ENCODE results near the gene DOCK4. TPM values are rescaled to one million over a fixed set of nuclear protein-coding genes. Genes with fewer than 3 reads are reported as not detected.

The DOCK4 gene
- total and polyA plus RNA-seq, 10 of the 15 experiments (the other 5 are each of a cell fraction or from before 2014, with no cell fraction given) = 0.03 to 0.73 (median 0.38) TPM

DNA sequence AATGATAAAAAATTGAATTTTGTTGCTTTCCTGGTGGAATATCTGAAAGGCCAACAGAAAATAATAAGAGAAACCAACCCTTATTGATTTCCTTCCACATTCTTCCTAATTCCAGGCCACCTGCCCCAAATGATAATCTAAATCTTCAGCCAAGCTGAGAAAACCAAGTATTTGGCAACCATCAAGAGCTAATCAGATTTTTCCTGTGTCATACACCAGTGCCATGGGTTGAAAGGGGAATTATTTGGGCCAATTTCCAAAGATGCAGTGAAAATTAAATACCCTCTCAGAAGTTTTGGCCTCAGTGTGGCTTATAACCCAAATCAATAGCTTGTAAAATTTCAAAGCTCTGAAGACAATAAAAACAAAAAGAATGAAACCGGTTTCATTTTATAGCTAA, 70.4 kb downstream of the DOCK4 start:
- H3K4me2 ChIP-seq (ENCODE audit: control insufficient read depth, insufficient read depth) = no peak overlapping the region
- H3K4me1 ChIP-seq (ENCODE audit: control insufficient read depth, insufficient read depth, low read length) = no peaks in the 10 kb centered on the region
- SMC1A ChIA-PET (ENCODE audit: uncharacterized antibody, unreplicated experiment) = interaction anchor here (0.8 to 1.6 kb wide), 3 partner anchors 11 to 47 kb away, joined by 3 to 6 read pairs (median 3); no protein-coding TSS in a partner anchor
- in situ Hi-C loops (cut with MboI) = no loop called here
- H2AFZ ChIP-seq (ENCODE audit: control insufficient read depth, low read depth, low read length) = no peak overlapping the region
- no peak for FAIRE-seq
- no TSS peak for BruUV-seq (replicated peaks)
- no peak overlapping the region for H3K27ac ChIP-seq (ENCODE audit: control insufficient read depth, insufficient read depth)
- no peaks in the 10 kb centered on the region for H3K79me2 ChIP-seq (ENCODE audit: control insufficient read depth, insufficient read depth, low read length)
- TF ChIP-seq, protein P1, sequence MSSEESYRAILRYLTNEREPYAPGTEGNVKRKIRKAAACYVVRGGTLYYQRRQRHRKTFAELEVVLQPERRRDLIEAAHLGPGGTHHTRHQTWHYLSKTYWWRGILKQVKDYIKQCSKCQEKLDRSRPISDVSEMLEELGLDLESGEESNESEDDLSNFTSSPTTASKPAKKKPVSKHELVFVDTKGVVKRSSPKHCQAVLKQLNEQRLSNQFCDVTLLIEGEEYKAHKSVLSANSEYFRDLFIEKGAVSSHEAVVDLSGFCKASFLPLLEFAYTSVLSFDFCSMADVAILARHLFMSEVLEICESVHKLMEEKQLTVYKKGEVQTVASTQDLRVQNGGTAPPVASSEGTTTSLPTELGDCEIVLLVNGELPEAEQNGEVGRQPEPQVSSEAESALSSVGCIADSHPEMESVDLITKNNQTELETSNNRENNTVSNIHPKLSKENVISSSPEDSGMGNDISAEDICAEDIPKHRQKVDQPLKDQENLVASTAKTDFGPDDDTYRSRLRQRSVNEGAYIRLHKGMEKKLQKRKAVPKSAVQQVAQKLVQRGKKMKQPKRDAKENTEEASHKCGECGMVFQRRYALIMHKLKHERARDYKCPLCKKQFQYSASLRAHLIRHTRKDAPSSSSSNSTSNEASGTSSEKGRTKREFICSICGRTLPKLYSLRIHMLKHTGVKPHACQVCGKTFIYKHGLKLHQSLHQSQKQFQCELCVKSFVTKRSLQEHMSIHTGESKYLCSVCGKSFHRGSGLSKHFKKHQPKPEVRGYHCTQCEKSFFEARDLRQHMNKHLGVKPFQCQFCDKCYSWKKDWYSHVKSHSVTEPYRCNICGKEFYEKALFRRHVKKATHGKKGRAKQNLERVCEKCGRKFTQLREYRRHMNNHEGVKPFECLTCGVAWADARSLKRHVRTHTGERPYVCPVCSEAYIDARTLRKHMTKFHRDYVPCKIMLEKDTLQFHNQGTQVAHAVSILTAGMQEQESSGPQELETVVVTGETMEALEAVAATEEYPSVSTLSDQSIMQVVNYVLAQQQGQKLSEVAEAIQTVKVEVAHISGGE (CRISPR knock-in tag; IDR thresholded peaks at IDR 0.05) = no peak
- TF ChIP-seq, protein P2, sequence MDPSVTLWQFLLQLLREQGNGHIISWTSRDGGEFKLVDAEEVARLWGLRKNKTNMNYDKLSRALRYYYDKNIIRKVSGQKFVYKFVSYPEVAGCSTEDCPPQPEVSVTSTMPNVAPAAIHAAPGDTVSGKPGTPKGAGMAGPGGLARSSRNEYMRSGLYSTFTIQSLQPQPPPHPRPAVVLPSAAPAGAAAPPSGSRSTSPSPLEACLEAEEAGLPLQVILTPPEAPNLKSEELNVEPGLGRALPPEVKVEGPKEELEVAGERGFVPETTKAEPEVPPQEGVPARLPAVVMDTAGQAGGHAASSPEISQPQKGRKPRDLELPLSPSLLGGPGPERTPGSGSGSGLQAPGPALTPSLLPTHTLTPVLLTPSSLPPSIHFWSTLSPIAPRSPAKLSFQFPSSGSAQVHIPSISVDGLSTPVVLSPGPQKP (IDR thresholded peaks at IDR 0.05; ENCODE audit: low read depth, low read length) = no peak
- TF ChIP-seq TCF12 (IDR thresholded peaks at IDR 0.05; ENCODE audit: low read depth, low read length) (no peak), MTA2 (IDR thresholded peaks at IDR 0.05; ENCODE audit: low read depth) (no peak), CHD4 (IDR thresholded peaks at IDR 0.05) (no peak)
- POLR2A ChIA-PET = no interaction called here
- H3K36me3 ChIP-seq (ENCODE audit: control insufficient read depth in 2 of 2, insufficient read depth in 2 of 2, low read length in 1 of 2) = no peaks in the 10 kb centered on the region
- H3K4me3 ChIP-seq = no peak overlapping the region
- no peak for DNase-seq (ENCODE audit: low read depth, low spot score)
- intact Hi-C loops (cut with micrococcal nuclease; ENCODE audit: unreplicated experiment) = no loop called here
- RAD21 ChIA-PET (ENCODE audit: unreplicated experiment) = no interaction called here
- no peaks in the 10 kb centered on the region for H3K9me3 ChIP-seq (replicated peaks; ENCODE audit: control insufficient read depth, insufficient read depth, low read length)
- H4K20me1 ChIP-seq (ENCODE audit: control insufficient read depth, insufficient read depth) = no peaks in the 10 kb centered on the region
- CTCF ChIA-PET = interaction anchor here (0.6 to 1.0 kb wide), 3 partner anchors 10 to 385 kb away, joined by 3 read pairs; no protein-coding TSS in a partner anchor
- WGBS (ENCODE audit: insufficient coverage, insufficient replicate concordance, low lambda C conversion rate, missing lambda C conversion rate) = 100% methylated on average over 1 of the region's 1 CpG
- H3K27me3 ChIP-seq (replicated peaks in 1 of 2; ENCODE audit: control insufficient read depth in 2 of 2, insufficient read depth in 2 of 2, low read length in 1 of 2) = no peaks in the 10 kb centered on the region
- H3K9ac ChIP-seq (ENCODE audit: control insufficient read depth, insufficient read depth, low read length) = no peak overlapping the region
- no peak for ATAC-seq
